CD4-positive, alpha-beta T cell treated with Interleukin-4 for 4 hours (primary cell): Measurements from ENCODE around the gene OLFML2A.
"Not testable (repeated sequence)": the region's sequence is repeated elsewhere in the genome, so short reads cannot be mapped to it uniquely, and the experiment has no call there.

ENCODE experiments used
- DNase-seq: peaks from one replicate; pipeline ENCODE4 v3.0.0-alpha.2; 2020

The OLFML2A gene

GRCh38 chr9:124831642-124832364, 54.9 kb downstream of the OLFML2A start:
- no peak for DNase-seq

- no peak for DNase-seq
These were observed 57.7 kb downstream of the OLFML2A start for GRCh38 chr9:124834591-124834990.

- DNase-seq: no peak
These were observed 58.2 kb downstream of the OLFML2A start for GRCh38 chr9:124835026-124835557.

- DNase-seq: not testable (repeated sequence)
These were observed 61.2 kb downstream of the OLFML2A start for GRCh38 chr9:124838132-124838531.

- not testable (repeated sequence) for DNase-seq
These were observed 61.8 kb downstream of the OLFML2A start for GRCh38 chr9:124838567-124839275.

GRCh38 chr9:124839612-124840299, 62.8 kb downstream of the OLFML2A start:
- no peak for DNase-seq

- no peak for DNase-seq
These were observed 63.4 kb downstream of the OLFML2A start for GRCh38 chr9:124840300-124840833.

- DNase-seq: no peak
These were observed 64.3 kb downstream of the OLFML2A start for GRCh38 chr9:124841075-124841821.

- no peak for DNase-seq
These were observed 66.6 kb downstream of the OLFML2A start for GRCh38 chr9:124843456-124844034.

- no peak for DNase-seq
These were observed 67.4 kb downstream of the OLFML2A start for GRCh38 chr9:124844291-124844690.

GRCh38 chr9:124846467-124846866, 69.5 kb downstream of the OLFML2A start:
- DNase-seq: not testable (repeated sequence)

- DNase-seq: no peak
These were observed 70.0 kb downstream of the OLFML2A start for GRCh38 chr9:124846969-124847368.

GRCh38 chr9:124849801-124850200, 72.9 kb downstream of the OLFML2A start:
- DNase-seq: no peak

- DNase-seq: no peak
These were observed 75.3 kb downstream of the OLFML2A start for GRCh38 chr9:124852121-124852828.

- DNase-seq: peak; percentile 86
These were observed 76.0 kb downstream of the OLFML2A start, which contains the start of gene WDR38 for GRCh38 chr9:124852829-124853531. WDR38 (plus strand) TSS chr9:124853460; CDS start chr9:124853532, 72 bp downstream.

- DNase-seq: no peak
These were observed 76.7 kb downstream of the OLFML2A start for GRCh38 chr9:124853605-124854143.

GRCh38 chr9:124854161-124854560, 77.2 kb downstream of the OLFML2A start:
- DNase-seq: no peak

GRCh38 chr9:124854822-124855221, 77.9 kb downstream of the OLFML2A start:
- DNase-seq: no peak

GRCh38 chr9:124855566-124855943, 78.6 kb downstream of the OLFML2A start:
- DNase-seq: no peak
